Measurements from ENCODE around the gene OLFML2B.

The OLFML2B gene

GRCh38 chr1:161973924-161974845 lies 49.5 kb downstream of the OLFML2B start:
- DNase-seq: no peak

GRCh38 chr1:161972828-161973227 lies 50.8 kb downstream of the OLFML2B start:
- no peak for DNase-seq

DNA sequence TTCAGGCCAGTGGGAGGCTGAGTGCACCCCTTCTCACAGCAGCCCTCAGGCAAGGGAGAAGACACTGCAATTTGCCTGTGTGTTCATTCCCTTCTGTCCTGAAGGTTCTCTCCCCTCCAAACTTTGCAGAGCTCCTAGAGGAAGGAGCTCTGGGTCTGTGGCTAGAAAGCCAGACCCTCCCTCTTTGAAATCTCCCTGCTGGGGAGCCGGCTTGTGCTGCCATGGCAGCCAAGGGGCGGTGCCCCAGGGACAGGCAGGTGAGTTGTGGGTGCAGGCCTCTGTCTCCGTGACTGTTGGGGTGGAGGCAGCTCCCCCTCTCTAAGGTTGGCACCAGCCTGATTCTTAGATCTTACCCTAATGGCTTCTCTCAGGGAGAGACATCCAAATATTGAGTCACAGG lies 53.0 kb downstream of the OLFML2B start:
- no peak for DNase-seq

DNA sequence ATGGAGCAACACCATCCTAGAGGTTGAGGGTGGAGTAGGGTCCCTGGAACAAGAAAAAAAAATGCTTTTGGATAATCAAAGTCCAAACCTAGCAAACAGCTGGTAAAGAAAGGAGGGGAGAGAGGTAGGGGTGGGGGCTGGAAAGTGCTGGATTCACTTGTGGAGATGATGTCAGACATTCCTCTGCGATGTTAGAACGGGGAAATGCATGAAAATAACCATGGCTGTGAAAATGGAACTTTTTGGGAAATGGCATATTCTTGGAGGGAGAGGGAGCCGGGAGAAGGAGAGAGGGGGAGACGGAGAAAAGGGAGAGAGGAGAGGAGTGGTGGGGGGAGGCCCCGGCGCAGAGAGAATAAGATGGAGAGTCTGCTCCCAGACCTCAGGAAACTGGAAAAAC lies 53.6 kb downstream of the OLFML2B start:
- no peak for DNase-seq

DNA sequence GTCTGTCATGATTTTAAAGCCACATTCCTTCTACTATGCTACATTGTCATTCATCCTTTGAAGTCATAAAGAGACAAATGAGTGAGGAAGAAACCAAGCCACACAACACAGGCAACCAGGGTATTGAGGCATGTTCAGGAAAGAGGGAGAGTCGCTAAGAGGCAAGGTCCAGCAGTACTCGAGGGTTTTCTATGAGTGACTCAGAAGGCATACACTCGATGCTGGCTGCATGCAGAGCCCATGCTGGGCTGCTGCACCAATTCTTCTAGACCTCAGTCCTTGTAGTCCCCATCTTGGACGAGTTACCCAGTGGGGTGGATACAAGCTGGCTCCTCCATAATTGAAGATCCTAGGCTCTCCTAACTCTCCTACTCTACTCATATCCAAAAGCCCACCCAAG lies 57.6 kb downstream of the OLFML2B start:
- DNase-seq: no peak

DNA sequence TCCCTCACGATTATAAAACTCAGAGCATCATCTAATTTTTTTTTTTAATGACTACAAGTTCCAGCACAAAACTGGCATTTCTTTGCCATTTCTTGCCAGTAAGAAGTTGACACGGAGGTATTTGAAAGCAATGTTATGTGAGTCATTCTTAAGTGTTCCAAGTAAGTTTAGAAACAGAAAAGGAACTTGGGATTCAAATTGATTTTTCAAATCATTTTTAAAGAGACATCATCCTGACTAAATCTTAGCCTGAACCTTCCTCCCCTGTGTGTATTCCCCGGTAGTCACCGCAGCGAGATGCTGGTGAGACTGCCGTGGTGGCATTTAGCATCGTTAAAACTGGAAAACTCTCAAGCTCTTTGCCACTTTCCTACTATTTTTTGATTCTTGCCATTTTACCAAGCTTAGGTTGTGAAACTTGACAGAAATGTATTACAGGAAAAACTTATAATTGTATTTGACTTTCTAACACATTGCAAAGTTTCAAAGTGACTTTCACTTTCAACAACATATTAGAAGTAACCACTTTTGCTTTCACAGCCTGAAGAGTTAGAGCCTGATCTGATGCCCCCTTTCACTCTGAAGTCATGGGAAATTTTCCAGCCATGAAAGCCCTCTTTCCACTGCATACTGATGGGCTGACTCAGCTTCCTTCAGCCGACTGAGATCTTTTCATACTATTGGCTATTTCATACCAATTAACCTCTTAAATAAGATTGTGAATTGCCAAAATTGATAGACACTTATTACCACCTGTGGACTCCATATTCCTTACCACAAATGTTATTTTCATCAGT lies 61.4 kb downstream of the OLFML2B start:
- DNase-seq: no peak

- no peak for DNase-seq
Observed at GRCh38 chr1:161958425-161958824, 65.2 kb downstream of the OLFML2B start.

DNA sequence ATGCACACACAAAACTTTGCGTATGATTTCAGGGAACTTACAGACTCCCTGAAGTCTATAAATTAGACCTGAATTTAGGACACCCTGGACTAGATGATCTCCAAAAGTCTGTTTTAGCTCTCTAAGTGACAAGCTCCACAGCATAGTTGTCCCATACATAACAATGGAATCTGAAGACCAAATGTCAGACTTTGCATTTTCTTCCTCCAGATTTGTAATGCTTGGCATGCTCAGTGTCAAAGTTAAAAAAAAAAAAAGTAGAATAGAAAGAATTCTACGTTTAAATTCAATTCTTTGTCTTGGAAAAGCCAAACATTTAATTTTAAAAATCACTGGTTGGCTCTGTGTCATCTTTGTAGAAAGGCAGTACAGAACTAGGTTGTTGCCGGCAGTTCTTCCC lies 66.7 kb downstream of the OLFML2B start:
- no peak for DNase-seq

GRCh38 chr1:161956097-161956496 lies 67.6 kb downstream of the OLFML2B start:
- DNase-seq: no peak

DNA sequence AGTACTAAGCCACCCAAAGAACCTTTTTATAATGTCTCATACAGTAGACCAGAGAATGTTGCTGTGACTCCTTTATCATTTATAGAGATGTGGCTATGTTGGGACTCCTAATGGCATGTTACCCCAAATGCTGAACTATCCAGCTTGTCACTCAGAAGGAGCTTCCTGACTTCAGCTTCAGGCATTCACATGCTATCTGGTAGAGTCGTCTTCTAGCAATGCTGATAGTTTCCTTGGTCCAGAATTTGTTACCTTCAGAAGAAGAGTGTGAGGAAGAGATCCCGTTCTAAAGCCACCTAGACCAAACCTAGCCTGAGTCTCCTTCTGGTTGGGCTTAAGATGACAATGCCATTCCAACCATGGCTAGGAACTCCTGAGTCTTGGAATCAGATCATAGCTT lies 68.1 kb downstream of the OLFML2B start:
- DNase-seq: no peak

- DNase-seq: no peak
Observed at GRCh38 chr1:161954466-161954865, 69.2 kb downstream of the OLFML2B start.

GRCh38 chr1:161954050-161954449 lies 69.6 kb downstream of the OLFML2B start:
- DNase-seq: no peak

GRCh38 chr1:161953256-161953920 lies 70.3 kb downstream of the OLFML2B start:
- DNase-seq: no peak

GRCh38 chr1:161952607-161953172 lies 71.0 kb downstream of the OLFML2B start:
- DNase-seq: no peak

- DNase-seq: no peak
Observed at GRCh38 chr1:161951646-161952045, 72.0 kb downstream of the OLFML2B start.

GRCh38 chr1:161950377-161950776 lies 73.3 kb downstream of the OLFML2B start:
- no peak for DNase-seq

DNA sequence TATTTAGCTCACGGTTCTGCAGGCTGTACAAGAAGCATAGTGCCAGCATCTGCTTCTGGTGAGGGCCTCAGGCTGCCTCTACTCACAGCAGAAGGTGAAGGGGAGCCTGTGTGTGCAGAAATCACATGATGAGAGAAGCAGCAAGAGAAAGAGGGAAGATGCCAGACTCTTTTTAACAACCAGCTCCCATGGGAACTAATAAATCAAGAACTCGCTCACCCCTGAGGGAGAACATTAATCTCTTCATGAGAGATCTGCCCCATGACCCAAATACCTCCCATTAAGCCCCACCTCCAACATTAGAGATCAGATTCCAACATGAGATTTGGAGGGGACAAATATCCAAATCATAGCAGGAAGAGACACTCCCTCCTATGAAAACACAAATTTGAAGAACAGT lies 74.1 kb downstream of the OLFML2B start:
- no peak for DNase-seq

- DNase-seq: no peak
Observed at GRCh38 chr1:161948435-161948834, 75.2 kb downstream of the OLFML2B start.

DNA sequence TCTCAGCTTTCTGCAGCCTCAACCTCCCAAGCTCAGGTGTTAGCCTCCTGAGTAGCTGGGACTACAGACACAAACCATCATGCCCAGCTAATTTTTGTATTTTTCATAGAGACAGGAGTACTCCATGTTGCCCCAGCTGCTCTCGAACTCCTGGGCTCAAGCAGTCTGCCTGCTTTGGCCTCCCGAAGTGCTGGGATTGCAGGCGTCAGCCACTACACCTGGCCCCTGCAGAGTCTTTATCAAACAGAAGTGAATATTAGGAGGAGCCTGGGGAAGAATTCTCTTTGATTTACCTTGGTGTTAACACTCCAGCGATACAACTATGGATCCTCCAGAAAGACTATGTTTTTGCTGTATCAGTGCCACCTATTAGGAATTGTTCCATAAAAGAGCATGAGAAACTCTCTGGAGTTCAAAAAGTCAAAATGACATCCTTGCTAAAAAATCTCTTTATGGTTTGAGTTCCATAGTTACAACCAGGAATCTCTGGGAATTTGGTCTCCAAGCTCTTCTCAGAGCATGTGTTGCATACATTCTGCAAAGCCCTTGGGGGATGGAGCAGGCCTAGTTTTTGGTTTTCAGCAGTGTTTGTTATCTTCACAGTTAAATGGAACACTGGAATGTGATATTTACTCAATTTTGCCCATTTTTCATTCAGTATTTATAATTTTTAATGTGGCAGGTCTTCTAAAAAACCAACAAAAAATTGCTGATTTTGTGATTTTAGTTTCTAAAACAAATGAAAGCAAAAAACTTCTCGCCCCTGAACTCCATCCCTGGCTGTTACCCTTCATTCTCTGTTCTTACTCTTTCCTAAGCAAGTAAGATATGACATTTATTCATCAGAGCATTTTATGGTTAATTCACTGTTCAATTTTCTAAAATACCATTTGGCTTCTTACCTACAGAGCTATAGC lies 77.3 kb downstream of the OLFML2B start:
- DNase-seq: no peak

DNA sequence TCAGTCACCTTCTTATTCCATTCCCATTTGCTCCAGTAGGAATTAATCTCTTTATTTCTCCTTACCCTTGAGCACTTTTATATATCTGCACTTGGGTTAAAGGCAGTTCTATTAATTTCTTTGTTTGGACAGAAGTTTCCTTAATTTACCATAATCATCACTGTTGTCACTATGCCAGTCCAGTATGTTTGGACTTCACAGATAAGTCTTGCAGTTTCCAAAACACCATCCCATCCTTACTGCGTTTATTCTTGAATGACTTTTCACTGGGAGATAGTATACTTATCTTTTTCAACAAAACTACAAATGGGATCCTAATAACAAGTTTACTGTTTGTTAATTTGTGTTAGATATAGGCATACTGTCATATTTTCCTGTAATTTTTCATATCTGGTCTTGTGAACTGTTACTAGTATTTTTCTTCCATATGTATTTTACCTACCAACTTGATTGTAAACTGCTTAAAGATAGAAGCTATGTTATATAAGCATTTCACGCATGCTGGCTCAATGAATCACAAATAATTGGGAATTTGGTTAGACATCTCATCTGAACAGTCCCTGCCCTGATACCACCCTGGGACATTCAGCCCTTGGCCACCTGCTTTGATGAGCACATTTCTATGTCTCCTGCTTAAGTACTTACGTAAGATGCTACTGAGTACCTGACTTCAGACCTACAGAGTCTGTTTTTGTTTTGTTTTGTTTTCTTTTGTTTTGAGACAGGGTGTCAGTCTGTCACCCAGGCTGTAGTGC lies 78.2 kb downstream of the OLFML2B start:
- DNase-seq: no peak

DNA sequence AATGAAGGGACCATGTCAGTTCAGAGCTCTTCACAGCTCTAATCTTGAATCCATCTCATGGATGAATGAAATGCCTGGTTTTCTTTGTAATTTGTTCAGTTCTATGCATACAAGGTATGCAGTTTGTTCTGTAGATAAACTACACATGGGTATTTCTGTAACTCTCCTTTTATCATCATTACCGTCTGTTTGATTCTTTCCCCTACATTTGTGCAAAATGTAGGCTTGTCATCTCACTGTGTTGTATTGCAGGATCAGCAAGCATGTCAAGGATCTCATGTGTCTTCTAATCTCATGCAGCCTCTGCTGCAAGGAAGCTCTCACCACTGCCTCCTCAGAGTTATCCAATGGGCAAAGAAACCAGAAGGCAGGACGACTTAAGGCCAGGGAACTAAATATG lies 79.3 kb downstream of the OLFML2B start:
- no peak for DNase-seq
